ENCODE data around the gene EFEMP2. TPM values are rescaled to one million over a fixed set of nuclear protein-coding genes. Genes with fewer than 3 reads are reported as not detected.

EFEMP2 gene
- total RNA-seq, 2 experiments from 2014 or later = 17.1 to 18.0 TPM

DNA sequence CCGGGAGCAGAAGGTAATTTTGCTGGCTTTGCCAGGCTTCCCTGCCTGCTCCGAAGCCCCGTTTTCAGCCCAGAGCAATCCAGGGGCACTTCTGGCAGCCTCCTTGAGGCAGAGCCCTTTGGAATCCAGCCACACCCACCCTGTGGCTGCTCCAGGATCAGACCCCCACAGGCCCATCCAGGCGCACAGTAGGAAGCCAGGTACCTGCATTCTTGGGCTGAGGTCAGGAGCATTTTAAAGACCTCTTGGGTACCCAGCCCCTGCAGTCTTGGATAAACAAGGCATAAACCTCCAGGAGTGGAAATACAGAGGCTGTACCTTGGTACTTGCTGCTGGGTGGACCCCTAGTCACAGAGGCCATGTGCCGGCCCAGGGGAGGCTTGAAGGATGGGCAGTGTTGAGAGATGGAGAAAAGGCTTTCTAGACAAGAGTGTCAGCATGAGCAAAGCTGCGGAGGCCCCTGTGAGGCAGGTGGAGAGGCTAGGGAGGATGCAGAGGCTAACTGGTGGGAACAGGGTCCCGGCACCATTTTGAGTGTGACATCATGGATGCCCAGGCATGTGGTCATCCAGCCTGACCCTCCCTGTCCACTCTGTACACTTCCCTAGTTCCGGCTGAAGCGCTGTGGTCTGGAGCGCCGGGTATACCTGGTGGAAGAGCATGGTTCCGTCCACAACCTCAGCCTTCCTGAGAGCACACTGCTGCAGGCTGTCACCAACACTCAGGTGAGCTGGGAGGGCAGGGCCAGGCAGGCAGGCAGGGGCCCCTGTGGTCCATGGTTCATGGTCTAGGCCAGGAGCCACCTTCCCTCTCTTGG lies 8.5 kb downstream of the EFEMP2 start:
- ATAC-seq = no peak
- Mint-ChIP-seq H3K36me3 (ENCODE audit: low read depth) (peaks cover 44% of the 10 kb centered on the region), H3K27me3 (no peaks in the 10 kb centered on the region), H3K4me3 (no peak overlapping the region), H3K4me1 (ENCODE audit: low read depth) (peaks cover 16% of the 10 kb centered on the region), H3K9me3 (no peaks in the 10 kb centered on the region), H3K27ac (no peak overlapping the region)
- TF ChIP-seq, protein P1, sequence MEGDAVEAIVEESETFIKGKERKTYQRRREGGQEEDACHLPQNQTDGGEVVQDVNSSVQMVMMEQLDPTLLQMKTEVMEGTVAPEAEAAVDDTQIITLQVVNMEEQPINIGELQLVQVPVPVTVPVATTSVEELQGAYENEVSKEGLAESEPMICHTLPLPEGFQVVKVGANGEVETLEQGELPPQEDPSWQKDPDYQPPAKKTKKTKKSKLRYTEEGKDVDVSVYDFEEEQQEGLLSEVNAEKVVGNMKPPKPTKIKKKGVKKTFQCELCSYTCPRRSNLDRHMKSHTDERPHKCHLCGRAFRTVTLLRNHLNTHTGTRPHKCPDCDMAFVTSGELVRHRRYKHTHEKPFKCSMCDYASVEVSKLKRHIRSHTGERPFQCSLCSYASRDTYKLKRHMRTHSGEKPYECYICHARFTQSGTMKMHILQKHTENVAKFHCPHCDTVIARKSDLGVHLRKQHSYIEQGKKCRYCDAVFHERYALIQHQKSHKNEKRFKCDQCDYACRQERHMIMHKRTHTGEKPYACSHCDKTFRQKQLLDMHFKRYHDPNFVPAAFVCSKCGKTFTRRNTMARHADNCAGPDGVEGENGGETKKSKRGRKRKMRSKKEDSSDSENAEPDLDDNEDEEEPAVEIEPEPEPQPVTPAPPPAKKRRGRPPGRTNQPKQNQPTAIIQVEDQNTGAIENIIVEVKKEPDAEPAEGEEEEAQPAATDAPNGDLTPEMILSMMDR (IDR thresholded peaks at IDR 0.05) = no peak
- CTCF ChIA-PET = interaction anchor here (12.3 kb wide), 1 partner anchor 24 kb away, joined by 283 read pairs; the partner anchor contains the start of genes CCDC85B and FIBP
- DNase-seq = peak; percentile 2
- POLR2A ChIA-PET = interaction anchor here (1.3 to 29.8 kb wide), 4 partner anchors 5 to 249 kb away, joined by 3 to 560 read pairs (median 182); partner anchors contain the start of genes CCDC85B, CFL1, CTSW and EFEMP2
- intact Hi-C loops (cut with micrococcal nuclease) = no loop called here

- DNase-seq (no peak), ATAC-seq (no peak)
- ChIA-PET CTCF (interaction anchor here (1.4 to 12.3 kb wide), 2 partner anchors 8 to 25 kb away, joined by 6 to 283 read pairs; partner anchors contain the start of genes CCDC85B and FIBP), POLR2A (interaction anchor here (0.7 to 29.8 kb wide), 5 partner anchors 6 to 248 kb away, joined by 3 to 560 read pairs (median 3); partner anchors contain the start of genes CCDC85B, CTSW, EFEMP2 and FIBP)
- Mint-ChIP-seq H3K4me1 (ENCODE audit: low read depth) (peaks cover 16% of the 10 kb centered on the region), H3K4me3 (peak overlapping the region; percentile 90), H3K27me3 (no peaks in the 10 kb centered on the region), H3K9me3 (no peaks in the 10 kb centered on the region), H3K27ac (peak overlapping the region; percentile 51), H3K36me3 (ENCODE audit: low read depth) (peaks cover 44% of the 10 kb centered on the region)
- TF ChIP-seq, protein P1 (IDR thresholded peaks at IDR 0.05) = no peak
- intact Hi-C loops (cut with micrococcal nuclease) = no loop called here
Measured at GRCh38 chr11:65862941-65863888, 9.4 kb downstream of the EFEMP2 start.

GRCh38 chr11:65862191-65862735 lies 10.3 kb downstream of the EFEMP2 start:
- DNase-seq = no peak
- no peaks in the 10 kb centered on the region for H3K27me3 Mint-ChIP-seq
- ATAC-seq = no peak
- intact Hi-C loops (cut with micrococcal nuclease) = no loop called here
- peaks cover 14% of the 10 kb centered on the region for H3K4me1 Mint-ChIP-seq (ENCODE audit: low read depth)
- peak overlapping the region; percentile 51 for H3K27ac Mint-ChIP-seq
- peak overlapping the region; percentile 90 for H3K4me3 Mint-ChIP-seq
- CTCF ChIA-PET = interaction anchor here (1.4 to 12.3 kb wide), 5 partner anchors 9 to 82 kb away, joined by 4 to 283 read pairs (median 14); partner anchors contain the start of genes AP5B1, CCDC85B, CTSW and FIBP
- no peaks in the 10 kb centered on the region for H3K9me3 Mint-ChIP-seq
- TF ChIP-seq, protein P1 (IDR thresholded peaks at IDR 0.05) = no peak
- POLR2A ChIA-PET = interaction anchor here (13.4 to 29.8 kb wide), 2 partner anchors 7 to 27 kb away, joined by 182 to 560 read pairs; partner anchors contain the start of genes CCDC85B, CTSW, EFEMP2 and FIBP
- peaks cover 43% of the 10 kb centered on the region for H3K36me3 Mint-ChIP-seq (ENCODE audit: low read depth)

DNA sequence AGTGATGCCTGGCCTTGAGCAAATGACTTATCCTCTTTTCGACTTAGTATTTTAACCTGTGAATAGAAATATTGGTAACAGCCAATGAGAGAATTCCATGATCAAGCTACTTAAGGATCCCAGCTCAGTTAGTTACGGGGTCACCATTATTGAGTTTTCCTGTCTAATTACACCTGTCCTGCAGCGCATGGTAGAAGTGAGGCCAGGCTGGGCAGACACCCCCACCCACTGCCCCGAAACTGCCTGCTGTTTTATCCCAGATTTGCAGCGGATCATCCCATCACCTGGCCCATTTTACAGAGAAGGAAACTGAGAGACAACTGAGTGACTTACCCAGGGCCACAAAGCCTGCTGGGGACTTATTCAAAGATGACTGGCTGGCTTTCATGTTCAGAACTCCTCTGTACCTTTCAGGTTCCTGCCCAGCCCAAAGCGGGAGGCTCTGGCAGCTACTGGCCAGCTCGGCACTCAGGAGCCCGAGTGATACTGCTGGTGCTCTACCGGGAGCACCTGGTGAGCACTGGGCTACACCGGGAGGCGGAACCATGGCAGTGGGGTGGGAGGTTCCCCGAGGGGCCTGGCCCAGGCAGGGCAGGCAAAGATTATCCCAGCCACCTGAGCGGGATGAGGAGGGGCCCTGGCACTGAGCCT lies 10.9 kb downstream of the EFEMP2 start:
- Mint-ChIP-seq H3K27ac (peak overlapping the region; percentile 99), H3K27me3 (no peaks in the 10 kb centered on the region), H3K4me1 (ENCODE audit: low read depth) (peaks cover 16% of the 10 kb centered on the region), H3K4me3 (peak overlapping the region; percentile 90), H3K9me3 (no peaks in the 10 kb centered on the region), H3K36me3 (ENCODE audit: low read depth) (peaks cover 43% of the 10 kb centered on the region)
- CTCF ChIA-PET = interaction anchor here (0.9 to 12.3 kb wide), 10 partner anchors 9 to 149 kb away, joined by 3 to 283 read pairs (median 10); partner anchors contain the start of genes AP5B1, CCDC85B, CTSW and FIBP
- peak; percentile 3 for DNase-seq
- POLR2A ChIA-PET = interaction anchor here (0.7 to 29.8 kb wide), 6 partner anchors 8 to 179 kb away, joined by 3 to 560 read pairs (median 3); partner anchors contain the start of genes CCDC85B, CTSW, EFEMP2 and FIBP
- intact Hi-C loops (cut with micrococcal nuclease) = no loop called here
- TF ChIP-seq, protein P1 (IDR thresholded peaks at IDR 0.05) = no peak
- ATAC-seq = no peak

Data from activated CD8-positive, alpha-beta T cell treated with anti-CD3 and anti-CD28 coated beads for 36 hours (primary cell).